ENCODE measurements around the gene G3BP1. TPM values are rescaled to one million over a fixed set of nuclear protein-coding genes. Genes with fewer than 3 reads are reported as not detected.

Gene G3BP1
- total and polyA plus RNA-seq, 2 of the 13 experiments (the other 11 are each of a cell fraction or from before 2014, with no cell fraction given): 36.7 to 320 TPM

- TF ChIP-seq AFF4 (CRISPR knock-in tag; IDR thresholded peaks at IDR 0.05) (no peak), ZNF205 (CRISPR knock-in tag; IDR thresholded peaks at IDR 0.05) (no peak), JDP2 (CRISPR knock-in tag; IDR thresholded peaks at IDR 0.05; ENCODE audit: borderline replicate concordance) (no peak), FUBP1 (CRISPR knock-in tag; IDR thresholded peaks at IDR 0.05; ENCODE audit: borderline replicate concordance) (no peak), BHLHE40 (IDR thresholded peaks at IDR 0.05; ENCODE audit: low read length) (no peak), PCBP1 (IDR thresholded peaks at IDR 0.05; ENCODE audit: borderline replicate concordance, low read depth, low read length) (no peak), JARID2 (CRISPR knock-in tag; IDR thresholded peaks at IDR 0.05; ENCODE audit: insufficient replicate concordance) (no peak), ZNF430 (CRISPR knock-in tag; IDR thresholded peaks at IDR 0.05) (no peak), CREBL2 (CRISPR knock-in tag; IDR thresholded peaks at IDR 0.05; ENCODE audit: borderline replicate concordance) (no peak), ATF3 (CRISPR knock-in tag; IDR thresholded peaks at IDR 0.05) (no peak), REXO4 (CRISPR knock-in tag; IDR thresholded peaks at IDR 0.05; ENCODE audit: borderline replicate concordance) (no peak), KLF16 (CRISPR knock-in tag; IDR thresholded peaks at IDR 0.05) (no peak), TMF1 (CRISPR knock-in tag; IDR thresholded peaks at IDR 0.05; ENCODE audit: low read depth) (no peak), ELF4 (CRISPR knock-in tag; IDR thresholded peaks at IDR 0.05; ENCODE audit: borderline replicate concordance) (no peak)
- TF ChIP-seq, protein P1, sequence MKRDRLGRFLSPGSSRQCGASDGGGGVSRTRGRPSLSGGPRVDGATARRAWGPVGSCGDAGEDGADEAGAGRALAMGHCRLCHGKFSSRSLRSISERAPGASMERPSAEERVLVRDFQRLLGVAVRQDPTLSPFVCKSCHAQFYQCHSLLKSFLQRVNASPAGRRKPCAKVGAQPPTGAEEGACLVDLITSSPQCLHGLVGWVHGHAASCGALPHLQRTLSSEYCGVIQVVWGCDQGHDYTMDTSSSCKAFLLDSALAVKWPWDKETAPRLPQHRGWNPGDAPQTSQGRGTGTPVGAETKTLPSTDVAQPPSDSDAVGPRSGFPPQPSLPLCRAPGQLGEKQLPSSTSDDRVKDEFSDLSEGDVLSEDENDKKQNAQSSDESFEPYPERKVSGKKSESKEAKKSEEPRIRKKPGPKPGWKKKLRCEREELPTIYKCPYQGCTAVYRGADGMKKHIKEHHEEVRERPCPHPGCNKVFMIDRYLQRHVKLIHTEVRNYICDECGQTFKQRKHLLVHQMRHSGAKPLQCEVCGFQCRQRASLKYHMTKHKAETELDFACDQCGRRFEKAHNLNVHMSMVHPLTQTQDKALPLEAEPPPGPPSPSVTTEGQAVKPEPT (CRISPR knock-in tag; IDR thresholded peaks at IDR 0.05; ENCODE audit: low read depth): no peak
- TF ChIP-seq, protein P2, sequence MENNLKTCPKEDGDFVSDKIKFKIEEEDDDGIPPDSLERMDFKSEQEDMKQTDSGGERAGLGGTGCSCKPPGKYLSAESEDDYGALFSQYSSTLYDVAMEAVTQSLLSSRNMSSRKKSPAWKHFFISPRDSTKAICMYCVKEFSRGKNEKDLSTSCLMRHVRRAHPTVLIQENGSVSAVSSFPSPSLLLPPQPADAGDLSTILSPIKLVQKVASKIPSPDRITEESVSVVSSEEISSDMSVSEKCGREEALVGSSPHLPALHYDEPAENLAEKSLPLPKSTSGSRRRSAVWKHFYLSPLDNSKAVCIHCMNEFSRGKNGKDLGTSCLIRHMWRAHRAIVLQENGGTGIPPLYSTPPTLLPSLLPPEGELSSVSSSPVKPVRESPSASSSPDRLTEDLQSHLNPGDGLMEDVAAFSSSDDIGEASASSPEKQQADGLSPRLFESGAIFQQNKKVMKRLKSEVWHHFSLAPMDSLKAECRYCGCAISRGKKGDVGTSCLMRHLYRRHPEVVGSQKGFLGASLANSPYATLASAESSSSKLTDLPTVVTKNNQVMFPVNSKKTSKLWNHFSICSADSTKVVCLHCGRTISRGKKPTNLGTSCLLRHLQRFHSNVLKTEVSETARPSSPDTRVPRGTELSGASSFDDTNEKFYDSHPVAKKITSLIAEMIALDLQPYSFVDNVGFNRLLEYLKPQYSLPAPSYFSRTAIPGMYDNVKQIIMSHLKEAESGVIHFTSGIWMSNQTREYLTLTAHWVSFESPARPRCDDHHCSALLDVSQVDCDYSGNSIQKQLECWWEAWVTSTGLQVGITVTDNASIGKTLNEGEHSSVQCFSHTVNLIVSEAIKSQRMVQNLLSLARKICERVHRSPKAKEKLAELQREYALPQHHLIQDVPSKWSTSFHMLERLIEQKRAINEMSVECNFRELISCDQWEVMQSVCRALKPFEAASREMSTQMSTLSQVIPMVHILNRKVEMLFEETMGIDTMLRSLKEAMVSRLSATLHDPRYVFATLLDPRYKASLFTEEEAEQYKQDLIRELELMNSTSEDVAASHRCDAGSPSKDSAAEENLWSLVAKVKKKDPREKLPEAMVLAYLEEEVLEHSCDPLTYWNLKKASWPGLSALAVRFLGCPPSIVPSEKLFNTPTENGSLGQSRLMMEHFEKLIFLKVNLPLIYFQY (CRISPR knock-in tag; IDR thresholded peaks at IDR 0.05; ENCODE audit: borderline replicate concordance): no peak
These were observed 483 bp downstream of the G3BP1 start (continued) for GRCh38 chr5:151772029-151772845.

All from HepG2 (cell line).